Right atrium auricular region (tissue), 2 donors: ENCODE measurements around the gene NDUFA13. TPM values are rescaled to one million over a fixed set of nuclear protein-coding genes. Genes with fewer than 3 reads are reported as not detected.

Experiments
- DNase-seq: peaks from one replicate; pipeline ENCODE4 v3.0.0-alpha.2; 2019; ENCODE audit warnings: low spot score
- H3K27ac ChIP-seq, 2 donors: fragments of 200-600 bp; sonication (generic); 1 replicate in 1 of 2; 2 replicates in 1 of 2; pipeline ENCODE4 v1.5.1; 2016 to 2019
- H3K27me3 ChIP-seq, 2 donors: fragments of 200-600 bp; sonication (generic); one replicate each; pipeline versions ENCODE4 v1.5.1 to v1.6.0; 2017 to 2019
- H3K36me3 ChIP-seq: fragments of 200-600 bp; sonication (generic); one replicate; pipeline ENCODE4 v1.5.1; 2016
- H3K4me1 ChIP-seq, 2 donors: fragments of 200-600 bp; sonication (generic); one replicate each; pipeline versions ENCODE4 v1.5.1 to v1.6.0; 2017 to 2019
- H3K4me3 ChIP-seq, 2 donors: fragments of 200-600 bp; sonication (generic); 1 replicate in 1 of 2; 2 replicates in 1 of 2; pipeline ENCODE4 v1.5.1; 2017 to 2019; ENCODE audit warnings: mild to moderate bottlenecking in 1 of 2, moderate library complexity in 1 of 2
- H3K9me3 ChIP-seq, 2 donors: fragments of 200-600 bp; sonication (generic); one replicate each; pipeline ENCODE4 v1.5.1; 2019
- total RNA-seq, 2 donors: library from RNA; depleted of rRNA; stranded (reverse); fragments of >200 nt; gene quantifications; one replicate each; pipeline ENCODE4 v1.1.0, GENCODE V29; 2016
- TF ChIP-seq, protein P1 (sequence below), 2 donors: fragments of 200-600 bp; sonication (generic); IDR thresholded peaks; one replicate each; pipeline ENCODE4 v1.5.1; 2019; ENCODE audit warnings: antibody characterized with exemption in 2 of 2

Gene NDUFA13
- total RNA-seq, 2 donors from 2014 or later = 59.3 to 198 TPM

DNA sequence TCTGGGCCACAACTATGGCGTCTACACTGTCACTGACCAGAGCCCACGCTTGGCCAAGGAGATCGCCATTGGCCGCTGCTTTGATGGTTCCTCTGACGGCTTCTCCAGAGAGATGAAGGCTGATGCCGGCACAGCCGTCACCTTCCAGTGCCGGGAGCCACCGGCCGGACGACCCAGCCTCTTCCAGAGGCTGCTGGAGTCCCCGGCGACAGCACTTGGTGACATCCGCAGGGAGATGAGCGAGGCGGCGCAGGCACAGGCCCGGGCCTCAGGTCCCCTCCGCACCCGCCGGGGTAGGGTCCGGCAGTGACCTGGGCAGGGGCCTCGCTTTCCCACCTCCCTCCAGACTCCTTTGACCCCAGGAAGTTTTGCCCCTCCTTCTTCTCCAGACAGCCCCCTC is 29.7 kb downstream of the NDUFA13 start:
- peaks cover 6 to 13% of the 10 kb centered on the region in 2 donors for H3K27me3 ChIP-seq
- no peak for DNase-seq
- H3K9me3 ChIP-seq = no peaks in the 10 kb centered on the region
- H3K27ac ChIP-seq = no peak overlapping the region
- no peaks in the 10 kb centered on the region for H3K36me3 ChIP-seq
- TF ChIP-seq, protein P1, sequence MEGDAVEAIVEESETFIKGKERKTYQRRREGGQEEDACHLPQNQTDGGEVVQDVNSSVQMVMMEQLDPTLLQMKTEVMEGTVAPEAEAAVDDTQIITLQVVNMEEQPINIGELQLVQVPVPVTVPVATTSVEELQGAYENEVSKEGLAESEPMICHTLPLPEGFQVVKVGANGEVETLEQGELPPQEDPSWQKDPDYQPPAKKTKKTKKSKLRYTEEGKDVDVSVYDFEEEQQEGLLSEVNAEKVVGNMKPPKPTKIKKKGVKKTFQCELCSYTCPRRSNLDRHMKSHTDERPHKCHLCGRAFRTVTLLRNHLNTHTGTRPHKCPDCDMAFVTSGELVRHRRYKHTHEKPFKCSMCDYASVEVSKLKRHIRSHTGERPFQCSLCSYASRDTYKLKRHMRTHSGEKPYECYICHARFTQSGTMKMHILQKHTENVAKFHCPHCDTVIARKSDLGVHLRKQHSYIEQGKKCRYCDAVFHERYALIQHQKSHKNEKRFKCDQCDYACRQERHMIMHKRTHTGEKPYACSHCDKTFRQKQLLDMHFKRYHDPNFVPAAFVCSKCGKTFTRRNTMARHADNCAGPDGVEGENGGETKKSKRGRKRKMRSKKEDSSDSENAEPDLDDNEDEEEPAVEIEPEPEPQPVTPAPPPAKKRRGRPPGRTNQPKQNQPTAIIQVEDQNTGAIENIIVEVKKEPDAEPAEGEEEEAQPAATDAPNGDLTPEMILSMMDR (IDR thresholded peaks at IDR 0.05) = no peak
- no peak overlapping the region for H3K4me3 ChIP-seq
- H3K4me1 ChIP-seq = peaks cover 0 to 33% of the 10 kb centered on the region in 2 donors

DNA sequence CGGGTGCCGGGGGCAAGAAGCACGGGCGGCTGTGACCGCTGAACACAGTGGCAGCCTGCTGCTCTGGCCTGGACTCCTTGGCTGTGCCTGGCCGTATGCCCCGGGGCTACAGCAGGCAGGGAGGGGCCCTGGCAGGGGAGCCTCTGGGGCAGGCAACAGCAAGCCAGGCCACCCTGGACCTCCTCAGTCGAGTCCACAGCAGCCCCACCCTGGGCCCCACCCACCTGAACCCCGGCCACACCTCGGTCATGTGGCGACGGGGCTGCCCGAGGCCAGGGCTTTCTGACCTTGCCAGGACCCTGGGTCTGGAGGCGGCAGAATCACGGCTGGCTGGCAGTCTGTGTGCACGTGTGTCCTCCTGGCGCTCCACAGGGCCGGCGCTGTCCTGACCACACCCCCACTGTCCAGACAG is 30.7 kb downstream of the NDUFA13 start:
- Histone ChIP-seq H3K27me3 (peaks cover 0 to 3% of the 10 kb centered on the region in 2 donors), H3K4me3 (no peak overlapping the region), H3K4me1 (peaks cover 0 to 23% of the 10 kb centered on the region in 2 donors), H3K27ac (no peak overlapping the region), H3K9me3 (no peaks in the 10 kb centered on the region), H3K36me3 (no peaks in the 10 kb centered on the region)
- TF ChIP-seq, protein P1 (IDR thresholded peaks at IDR 0.05) = no peak
- DNase-seq = no peak

DNA sequence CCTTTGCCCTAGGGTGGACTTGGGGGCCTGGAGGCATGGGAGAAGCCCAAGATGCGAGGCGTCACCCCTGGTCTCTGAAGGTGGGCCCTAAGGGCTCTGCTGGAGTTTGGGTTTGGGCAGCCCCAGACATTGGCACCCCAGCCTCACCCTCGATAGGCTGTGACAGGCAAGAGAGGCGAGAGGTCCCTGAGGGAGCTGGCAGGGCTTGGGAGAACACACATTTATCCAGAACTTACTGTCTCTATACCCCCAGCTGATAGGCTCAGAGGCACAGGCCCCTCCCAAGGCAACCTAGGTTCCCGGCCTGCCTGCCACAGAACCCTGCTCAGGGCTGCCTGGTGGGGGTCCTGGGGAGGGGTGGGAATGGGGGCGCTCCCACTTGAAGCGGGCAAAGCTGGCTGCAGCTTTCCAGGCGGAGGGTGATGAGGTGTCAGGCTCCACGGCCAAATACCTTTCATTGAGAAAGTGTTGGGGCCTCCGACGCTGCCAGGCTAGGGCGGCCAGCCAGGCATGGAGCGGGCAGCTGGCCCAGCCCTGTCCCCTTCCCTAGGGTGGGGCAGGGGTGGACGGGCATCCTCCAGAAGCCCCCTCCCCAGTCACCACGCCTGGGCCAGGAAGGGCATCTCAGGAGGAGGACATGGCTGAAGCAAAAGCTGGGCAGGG is 31.8 kb downstream of the NDUFA13 start:
- peaks cover 0 to 23% of the 10 kb centered on the region in 2 donors for H3K4me1 ChIP-seq

DNA sequence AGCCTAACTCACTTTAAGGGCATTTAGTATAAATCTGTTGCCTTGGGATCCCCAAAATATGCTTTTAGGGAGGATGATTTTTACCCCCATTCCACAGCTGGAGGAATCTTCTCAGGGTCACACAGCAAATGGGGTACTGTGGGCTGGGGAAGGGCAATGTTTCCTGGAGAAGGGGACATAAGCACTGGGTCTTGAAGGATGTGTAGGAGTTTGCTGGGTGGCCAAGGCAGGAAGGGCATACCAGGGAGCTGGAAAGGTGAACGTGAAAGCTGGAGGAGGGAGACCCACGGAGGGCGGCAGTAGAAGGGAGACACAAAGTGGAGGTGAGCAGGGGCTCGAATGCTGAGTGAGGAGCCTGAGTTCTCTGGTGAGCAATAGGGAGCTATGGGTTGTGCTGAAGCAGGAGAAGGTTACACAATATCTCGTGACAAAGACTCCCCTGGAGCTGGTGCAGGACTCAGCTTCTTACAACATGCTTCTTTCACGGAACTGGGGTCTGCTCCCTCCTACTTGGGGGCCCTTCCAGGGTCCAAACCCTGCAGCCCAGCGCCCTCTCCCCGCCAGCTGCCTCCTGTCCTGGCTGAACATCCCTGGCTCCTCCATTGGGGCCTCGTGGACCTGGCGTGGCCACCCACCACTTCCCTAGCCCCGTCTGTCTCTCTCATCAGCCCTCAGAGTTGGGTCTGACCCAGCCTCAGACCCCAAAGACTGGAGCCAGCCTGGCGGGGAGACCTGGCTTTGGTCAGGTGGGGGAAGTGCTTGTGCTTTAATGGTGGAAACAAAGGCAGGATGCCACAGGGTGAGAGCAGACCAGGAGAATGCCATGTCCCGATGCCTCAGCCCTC is 33.1 kb downstream of the NDUFA13 start:
- no peak overlapping the region for H3K27ac ChIP-seq
- no peak for DNase-seq
- no peaks in the 10 kb centered on the region for H3K9me3 ChIP-seq
- no peaks in the 10 kb centered on the region for H3K36me3 ChIP-seq
- TF ChIP-seq, protein P1 (IDR thresholded peaks at IDR 0.05) = no peak
- H3K27me3 ChIP-seq = no peaks in the 10 kb centered on the region
- H3K4me3 ChIP-seq = no peak overlapping the region
- H3K4me1 ChIP-seq = peaks cover 0 to 23% of the 10 kb centered on the region in 2 donors

More for the DNA sequence above, 31.8 kb downstream of the NDUFA13 start:
- peak overlapping the region in 1 of 2 donors; percentile 42 for H3K27ac ChIP-seq
- no peaks in the 10 kb centered on the region for H3K27me3 ChIP-seq
- DNase-seq = no peak
- no peaks in the 10 kb centered on the region for H3K36me3 ChIP-seq
- TF ChIP-seq, protein P1 (IDR thresholded peaks at IDR 0.05) = no peak
- no peaks in the 10 kb centered on the region for H3K9me3 ChIP-seq
- no peak overlapping the region for H3K4me3 ChIP-seq

DNA sequence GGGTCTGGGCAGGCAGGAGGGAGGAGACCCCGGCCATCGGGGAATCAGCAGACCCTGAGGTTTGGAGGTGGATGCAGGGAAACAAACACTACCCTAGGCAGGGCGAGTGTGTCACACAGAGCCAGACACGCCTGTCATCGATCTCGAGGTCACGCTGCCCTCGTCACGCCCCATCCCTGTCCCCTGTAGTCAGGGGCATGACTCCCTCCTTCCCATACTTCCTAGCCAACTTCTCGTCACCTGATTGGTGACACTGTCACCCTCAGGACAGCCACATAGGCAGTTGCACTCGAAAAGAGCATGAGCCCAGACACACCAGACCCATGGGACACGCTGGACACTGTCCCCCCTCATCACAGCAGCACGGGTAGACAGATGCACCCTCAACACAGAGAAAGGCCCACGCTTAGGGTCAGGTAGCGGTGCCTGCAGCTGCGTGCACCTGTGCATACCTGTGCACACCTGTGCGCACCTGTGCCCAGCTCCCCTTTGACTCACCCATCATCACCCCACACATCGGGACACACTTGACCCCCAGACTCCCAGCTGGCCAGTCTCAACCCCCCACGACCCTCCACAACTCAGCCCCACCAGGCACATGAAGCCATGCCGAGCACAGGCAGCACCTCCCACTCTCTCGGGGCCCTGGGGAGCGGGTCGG is 33.9 kb downstream of the NDUFA13 start:
- DNase-seq = no peak
- H3K36me3 ChIP-seq = no peaks in the 10 kb centered on the region
- no peaks in the 10 kb centered on the region for H3K9me3 ChIP-seq
- H3K4me1 ChIP-seq = peaks cover 0 to 23% of the 10 kb centered on the region in 2 donors
- H3K27me3 ChIP-seq = no peaks in the 10 kb centered on the region
- no peak overlapping the region for H3K27ac ChIP-seq
- H3K4me3 ChIP-seq = no peak overlapping the region
- TF ChIP-seq, protein P1 (IDR thresholded peaks at IDR 0.05) = no peak
